ENCODE measurements around the gene SERPINA6.
"Not testable (repeated sequence)": the region's sequence is repeated elsewhere in the genome, so short reads cannot be mapped to it uniquely, and the experiment has no call there.

SERPINA6 gene

DNA sequence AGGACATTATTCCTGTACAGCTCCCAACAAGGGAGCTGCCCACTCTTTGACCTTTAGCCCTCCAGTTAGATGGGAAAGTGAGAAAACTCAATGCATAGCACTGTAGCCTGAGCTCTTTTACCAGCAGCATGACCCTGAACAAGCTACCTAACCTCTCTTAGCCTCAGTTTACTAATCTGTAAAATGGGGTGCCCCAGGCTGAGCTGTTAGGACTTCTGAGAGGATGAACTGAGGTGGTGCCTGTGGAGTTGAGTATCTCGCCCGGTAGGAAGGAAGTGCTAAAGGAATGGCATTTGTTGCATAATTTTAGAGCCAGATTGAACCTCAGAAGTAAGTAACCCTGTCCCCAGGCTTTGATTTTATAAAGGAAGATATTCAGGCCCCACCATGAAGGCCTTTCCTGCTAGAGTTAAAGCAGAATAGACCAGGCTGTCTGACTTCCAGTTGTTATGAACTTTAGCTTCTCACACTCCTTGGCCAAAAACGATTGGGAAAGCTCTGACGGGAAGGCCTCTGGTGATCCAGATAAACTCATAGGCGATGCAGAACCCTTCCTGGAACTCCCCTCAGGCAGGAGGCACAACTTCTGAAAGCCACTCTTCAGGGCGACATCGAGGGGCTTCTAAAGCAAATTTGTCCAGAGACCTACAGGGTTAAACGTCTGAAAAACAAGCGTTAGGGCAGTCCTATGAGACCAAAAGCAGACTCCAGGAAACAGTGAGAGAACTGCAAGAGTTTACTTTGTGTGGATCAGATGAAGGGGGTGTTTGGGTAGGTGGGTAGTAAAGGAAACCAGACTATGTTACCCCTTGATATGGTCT is 27.6 kb downstream of the SERPINA6 start:
- DNase-seq (ENCODE audit: insufficient read length, low spot score) (no peak), FAIRE-seq (no peak)

DNA sequence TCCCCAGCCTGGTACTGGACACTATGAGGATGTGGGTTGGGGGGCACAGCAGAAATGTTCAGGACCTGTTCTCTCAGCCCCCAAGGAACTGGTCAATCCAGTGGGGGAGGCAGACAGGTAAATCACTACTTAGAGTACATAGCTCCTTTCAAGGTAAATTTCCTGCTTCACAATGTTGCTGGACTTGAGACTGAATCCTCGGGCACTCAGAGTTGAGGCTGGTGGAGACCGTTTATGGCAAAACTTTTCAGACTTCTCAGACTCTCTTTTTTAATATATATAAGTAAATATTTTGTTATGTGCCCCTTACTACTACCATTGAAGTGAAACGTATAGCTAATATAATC is 29.6 kb downstream of the SERPINA6 start:
- no peak for DNase-seq (ENCODE audit: insufficient read length, low spot score)
- no peak for FAIRE-seq

DNA sequence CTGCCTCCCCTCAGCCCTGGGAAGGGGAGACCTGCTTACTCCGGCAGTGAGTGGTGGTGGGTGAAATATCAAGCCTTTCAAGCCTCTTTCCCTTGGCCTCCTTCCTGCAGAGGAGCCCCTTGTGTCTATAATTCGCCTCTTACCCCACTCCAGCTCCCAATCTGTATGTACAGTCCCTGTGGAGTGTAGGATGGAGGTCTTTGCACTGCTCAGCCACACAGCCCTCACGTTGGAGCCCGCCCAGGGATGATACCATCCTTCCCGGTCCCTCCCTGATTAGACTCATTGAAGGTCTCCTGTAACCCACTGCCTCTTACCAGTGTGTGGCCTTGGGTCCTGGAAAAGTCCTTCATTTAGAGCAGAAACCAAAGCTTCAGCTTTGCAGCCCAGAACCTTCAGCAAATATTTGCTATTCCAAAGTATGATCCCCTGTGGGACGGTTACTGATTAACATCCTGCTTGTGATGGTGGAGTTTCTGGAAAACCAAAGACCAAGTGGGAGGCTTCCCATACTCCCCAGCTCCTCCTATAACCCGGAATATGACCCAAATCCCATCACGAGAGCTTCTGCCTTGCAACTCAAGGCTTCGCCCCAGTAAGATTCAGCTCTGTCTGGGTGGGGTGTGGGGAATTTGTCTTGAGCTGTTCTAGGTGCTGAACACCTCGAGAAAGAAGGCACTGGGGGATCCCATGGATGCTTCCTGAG is 30.1 kb downstream of the SERPINA6 start, which contains the start of gene SERPINA10:
Gene SERPINA10, minus strand, starts transcription at position 397 of the 706 bp plus-strand sequence. CDS start 2,675 bp downstream, outside the sequence.
- DNase-seq (ENCODE audit: insufficient read length, low spot score) (no peak), FAIRE-seq (no peak)

DNA sequence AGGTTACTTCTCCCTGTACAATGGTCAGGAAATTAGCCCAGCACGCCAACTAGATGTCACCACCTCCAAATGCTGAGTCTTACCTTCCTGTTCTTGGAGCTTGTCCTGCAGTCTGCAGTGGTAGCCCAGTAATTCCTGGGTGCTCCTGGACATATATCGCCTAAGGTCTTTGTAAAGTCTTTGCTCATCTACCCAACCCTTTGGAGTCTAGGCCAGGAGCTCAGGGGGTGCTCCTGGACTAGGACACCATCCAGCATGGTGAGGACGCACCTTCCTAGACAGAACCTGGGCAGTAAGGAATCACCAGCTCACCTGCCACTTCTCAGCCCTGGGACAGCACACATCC is 30.6 kb downstream of the SERPINA6 start:
- FAIRE-seq (no peak), DNase-seq (ENCODE audit: insufficient read length, low spot score) (no peak)

DNA sequence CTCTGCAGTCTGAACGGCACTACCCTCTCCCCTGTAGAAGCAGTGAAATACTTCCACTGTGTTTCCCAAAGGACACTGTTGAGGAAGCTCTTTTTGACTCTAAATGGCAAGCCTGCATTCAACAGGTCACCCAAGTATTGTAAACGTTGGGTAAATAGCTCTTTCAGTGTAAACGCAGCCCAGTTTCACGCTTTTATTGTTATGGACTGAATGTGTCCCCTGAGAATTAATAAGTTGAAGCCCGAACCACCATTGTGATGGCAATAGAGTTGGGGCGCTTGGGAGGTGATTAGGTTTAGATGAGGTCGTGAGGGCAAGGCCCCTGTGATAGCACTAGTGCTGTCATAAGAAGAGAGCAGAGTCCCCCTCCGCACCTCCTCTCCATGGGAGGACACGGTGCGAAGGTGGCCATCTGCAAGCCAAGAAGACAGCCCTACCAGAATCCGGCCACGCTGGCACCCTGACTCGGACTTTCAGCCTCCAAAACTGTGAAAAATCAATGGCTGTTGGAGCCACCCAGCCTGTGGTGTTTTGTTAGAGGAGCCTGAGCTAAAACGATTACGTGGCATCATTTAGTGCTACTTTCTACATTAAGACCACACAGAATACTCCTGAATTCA is 31.1 kb downstream of the SERPINA6 start:
- no peak for DNase-seq (ENCODE audit: insufficient read length, low spot score)
- no peak for FAIRE-seq

DNA sequence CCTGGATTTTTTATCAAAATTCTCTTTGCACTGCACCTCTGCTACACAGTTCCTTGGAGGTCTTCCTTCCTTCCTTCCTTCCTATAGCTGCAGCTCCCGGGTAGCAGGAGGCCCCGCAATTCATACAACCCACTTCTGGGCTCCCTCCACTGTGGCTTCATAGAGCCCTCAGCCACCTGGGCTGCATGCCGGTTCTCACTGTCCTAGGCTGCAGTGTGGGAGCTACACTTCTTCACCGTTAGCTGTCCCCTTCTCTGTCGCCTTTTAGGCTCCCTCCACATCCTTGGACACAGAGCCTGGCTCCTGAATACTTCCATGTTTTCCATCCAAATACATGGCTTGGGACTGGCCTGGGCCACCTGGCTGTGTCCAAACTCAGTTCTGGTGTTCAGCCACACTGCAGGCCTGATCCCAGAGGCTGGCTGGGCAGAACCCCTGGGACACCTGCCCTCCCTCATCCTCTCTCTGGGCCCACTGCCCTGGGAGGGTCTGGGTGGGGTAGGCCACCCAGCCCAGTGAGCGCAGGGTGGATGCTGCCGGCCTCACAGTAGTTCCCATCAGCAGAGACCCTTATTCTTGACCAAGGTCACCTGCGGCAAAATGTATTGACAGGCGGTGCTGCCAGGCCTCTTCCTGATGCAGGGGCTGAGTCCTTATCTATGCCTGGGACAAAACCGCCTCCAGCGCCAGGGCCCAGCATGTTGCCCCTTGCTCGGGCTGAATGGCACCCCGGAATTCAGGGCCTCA is 31.8 kb downstream of the SERPINA6 start:
- FAIRE-seq (no peak), DNase-seq (ENCODE audit: insufficient read length, low spot score) (no peak)

DNA sequence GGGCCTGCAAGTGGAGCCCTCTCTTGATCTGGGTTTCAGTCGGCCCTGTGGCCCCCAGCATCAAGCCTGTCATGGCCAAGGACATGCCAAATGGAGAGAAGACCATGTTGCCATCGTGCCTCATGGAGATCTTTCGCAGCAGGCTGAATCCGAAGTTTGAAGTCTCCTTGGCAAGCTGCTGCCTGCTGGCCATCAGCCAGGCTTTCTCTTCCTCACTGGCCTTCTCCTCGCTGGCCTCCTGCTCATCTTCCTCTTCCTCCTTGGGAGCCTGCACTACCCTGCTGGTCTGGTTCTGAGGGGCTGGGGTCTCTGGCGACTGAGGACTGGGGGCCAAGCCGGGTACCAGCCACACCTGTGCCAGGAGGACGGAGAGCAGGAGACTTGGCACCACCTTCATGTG is 32.9 kb downstream of the SERPINA6 start:
- no peak for DNase-seq (ENCODE audit: insufficient read length, low spot score)
- FAIRE-seq: no peak

DNA sequence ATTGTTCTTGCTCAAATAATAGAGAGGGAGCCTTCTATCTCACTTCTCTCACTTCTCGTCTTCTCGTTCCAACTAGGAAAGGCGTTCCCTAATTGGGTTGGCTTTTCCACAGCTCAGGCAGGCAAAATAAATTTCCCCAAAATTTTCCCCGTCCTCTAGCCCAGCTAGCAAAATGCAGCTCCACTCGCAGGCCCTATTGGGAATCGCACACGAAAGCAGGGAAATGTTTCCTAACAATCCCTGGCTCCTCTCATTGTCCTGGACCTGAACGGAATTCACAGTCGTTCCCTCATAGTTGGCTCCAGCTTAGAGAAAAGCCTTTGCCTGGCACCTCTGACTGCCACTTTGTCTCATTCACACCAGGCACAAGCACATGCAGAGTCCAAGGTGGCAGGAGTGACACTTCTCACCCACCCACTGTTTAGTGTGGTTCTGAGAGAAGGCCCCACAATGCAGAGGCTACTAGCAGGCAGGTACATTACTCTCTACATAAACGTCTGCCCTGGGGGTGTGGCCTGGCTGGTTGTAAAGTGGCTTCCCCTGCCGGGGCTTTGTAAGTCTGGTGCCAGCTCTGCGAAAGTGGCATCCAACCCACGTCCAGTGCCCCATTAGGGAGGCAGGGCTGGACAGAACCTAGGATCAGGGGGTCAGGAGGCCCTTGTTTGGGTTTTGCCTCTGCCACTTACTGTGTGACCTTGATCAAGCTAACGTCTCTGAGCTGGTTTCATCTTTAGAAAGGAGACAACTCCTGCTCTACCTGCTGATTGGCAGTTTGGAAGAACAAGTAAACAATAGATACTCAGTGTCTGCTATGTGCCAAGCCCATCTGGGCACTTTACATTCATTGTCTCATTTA is 34.3 kb downstream of the SERPINA6 start:
- FAIRE-seq (no peak), DNase-seq (ENCODE audit: insufficient read length, low spot score) (no peak)

DNA sequence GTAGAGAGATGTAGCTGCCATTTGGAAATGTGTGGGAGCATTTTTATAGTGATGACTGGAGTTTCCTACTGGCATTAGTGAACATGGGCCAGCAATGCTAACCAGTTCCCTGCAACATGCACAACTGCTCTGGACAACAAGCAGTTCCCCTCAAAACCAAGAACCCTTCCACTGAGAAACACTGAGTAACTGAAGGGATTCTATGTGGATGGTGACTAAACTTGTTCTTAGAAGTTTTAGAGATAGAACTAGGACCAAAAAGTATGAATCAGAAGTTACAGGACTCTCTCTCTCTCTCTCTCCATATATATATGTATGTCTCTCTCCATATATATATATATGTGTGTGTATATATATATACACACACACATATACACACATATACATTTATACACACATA is 38.0 kb downstream of the SERPINA6 start:
- FAIRE-seq: no peak
- no peak for DNase-seq (ENCODE audit: insufficient read length, low spot score)

DNA sequence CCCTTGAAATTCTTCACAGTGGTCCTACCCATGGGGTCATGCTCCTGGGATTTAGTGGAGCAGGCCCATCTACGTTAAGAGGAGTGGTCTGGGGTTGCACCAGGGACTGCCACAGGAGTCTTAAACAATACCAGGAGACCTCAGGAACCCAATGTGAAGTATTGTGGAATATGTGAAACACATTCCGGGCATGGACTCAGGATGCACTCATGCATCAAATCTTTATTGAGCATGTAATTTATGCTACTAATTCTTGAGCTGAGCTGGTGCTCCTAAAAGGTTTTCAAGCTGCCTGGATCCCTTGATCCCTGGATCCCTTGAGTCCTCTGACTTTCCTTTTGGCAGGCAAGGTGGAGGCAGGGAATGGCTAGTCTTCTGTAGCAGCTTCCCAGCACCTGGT is 38.9 kb downstream of the SERPINA6 start:
- FAIRE-seq: no peak
- DNase-seq (ENCODE audit: insufficient read length, low spot score): no peak

DNA sequence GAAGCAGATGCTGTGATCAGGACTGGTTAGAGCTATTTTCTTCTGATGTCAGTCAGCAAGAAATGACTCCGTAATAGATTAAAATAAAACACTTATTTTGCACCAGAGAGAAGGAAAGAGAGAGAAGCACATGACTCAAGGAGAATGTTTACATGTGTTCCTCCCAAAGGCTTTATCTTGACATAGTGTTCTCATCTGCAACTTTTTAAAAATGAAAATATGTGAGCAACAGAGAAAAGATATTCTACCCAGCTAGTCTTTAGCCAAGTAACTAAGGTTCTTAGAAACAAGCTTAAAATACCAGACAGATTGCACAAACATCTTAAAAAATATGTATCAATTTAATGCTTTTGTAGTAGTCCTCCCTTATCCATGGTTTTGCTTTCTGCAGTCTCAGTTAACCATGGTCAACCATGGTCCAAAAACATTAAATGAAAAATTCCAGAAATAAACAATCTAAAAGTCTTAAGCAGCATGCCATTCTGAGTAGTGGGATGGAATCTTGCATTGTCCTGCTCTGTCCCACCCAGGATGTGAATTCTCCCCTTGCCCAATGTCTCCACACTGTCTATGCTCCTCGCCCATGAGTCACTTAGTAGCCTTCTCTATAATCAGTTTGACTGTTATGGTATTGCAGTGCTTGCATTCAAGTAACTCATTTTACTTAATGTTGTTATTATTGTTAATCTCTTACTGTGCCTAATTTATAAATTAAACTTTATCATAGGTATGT is 40.0 kb downstream of the SERPINA6 start:
- DNase-seq (ENCODE audit: insufficient read length, low spot score) (no peak), FAIRE-seq (no peak)

DNA sequence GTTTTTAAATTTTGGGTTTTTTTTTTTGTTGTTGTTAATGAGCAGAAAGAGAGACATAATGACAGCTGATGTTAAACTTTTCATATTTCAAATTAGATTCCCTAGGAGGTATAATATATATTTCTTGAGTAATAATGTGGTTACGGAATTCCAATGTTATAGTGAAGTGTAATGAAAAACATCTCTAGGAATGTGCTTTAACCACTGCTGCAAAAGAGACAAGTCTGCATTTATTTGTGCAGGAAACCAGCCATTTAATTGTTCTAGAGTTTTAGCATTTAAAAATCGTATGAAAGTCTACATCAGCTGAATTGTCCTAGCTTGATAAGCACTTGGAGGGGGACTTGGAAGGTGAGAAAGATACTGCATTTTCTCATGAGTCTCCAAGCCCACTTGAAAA is 44.4 kb downstream of the SERPINA6 start:
- FAIRE-seq (no peak), DNase-seq (ENCODE audit: insufficient read length, low spot score) (no peak)

DNA sequence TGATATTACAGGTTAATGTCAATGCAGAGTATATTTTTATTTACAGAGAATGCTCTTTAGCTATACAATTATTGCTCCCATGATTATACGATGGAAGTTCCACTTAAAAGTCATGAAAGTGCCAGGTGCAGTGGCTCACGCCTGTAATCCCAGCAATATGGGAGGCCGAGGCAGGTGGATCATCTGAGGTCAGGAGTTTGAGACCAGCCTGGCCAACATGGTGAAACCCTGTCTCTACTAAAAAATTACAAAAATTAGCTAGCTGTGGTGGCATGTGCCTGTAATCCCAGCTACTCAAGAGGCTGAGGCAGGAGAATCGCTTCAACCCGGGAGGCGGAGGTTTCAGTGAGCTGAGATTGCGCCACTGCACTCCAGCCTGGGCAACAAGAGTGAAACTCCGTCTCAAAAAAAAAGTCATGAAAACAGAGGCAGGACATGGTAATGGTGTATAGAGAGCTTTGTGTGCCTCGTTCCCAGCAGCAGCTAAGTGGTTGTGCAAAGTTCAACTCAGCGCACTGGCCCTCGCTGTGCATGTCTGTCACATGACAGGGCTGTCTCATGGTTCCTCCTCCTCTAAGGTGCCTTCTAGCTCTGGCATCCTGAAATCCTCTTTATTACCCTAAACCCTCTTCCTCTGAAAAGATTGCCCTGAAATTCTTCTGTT is 46.1 kb downstream of the SERPINA6 start:
- FAIRE-seq; DNase-seq (ENCODE audit: insufficient read length, low spot score): not testable (repeated sequence)

DNA sequence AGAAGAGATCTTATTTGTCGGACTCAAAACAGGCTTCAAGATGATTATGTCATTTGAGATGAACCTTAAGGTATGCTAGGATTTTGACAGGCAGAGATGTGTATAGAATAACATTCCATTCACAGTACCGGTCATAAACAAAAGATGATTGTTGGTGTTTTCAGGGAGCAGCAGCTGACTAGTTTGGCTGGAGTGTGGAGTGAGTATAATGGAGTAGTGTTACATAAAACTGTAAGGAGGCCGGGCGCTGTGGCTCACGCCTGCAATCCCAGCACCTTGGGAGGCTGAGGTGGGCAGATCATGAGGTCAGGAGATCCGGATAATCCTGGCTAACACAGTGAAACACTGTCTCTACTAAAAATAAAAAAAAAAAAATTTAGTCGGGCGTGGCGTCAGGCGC is 54.0 kb downstream of the SERPINA6 start:
- DNase-seq (ENCODE audit: insufficient read length, low spot score) (no peak), FAIRE-seq (no peak)

DNA sequence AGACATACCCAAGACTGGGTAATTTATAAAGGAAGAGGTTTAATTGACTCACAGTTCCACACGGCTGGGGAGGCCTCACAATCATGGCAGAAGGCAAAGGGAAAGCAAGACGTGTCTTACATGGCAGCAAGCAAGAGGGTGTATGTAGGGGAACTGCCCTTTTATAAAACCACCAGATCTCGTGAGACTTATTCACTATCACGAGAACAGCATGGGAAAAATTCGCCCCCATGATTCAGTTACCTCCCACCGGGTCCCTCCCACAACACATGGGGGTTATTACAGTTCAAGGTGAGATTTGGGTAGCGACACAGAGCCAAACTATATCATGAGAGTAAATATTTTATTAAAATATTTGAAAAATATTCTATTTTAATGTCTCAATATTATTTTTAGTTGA is 54.6 kb downstream of the SERPINA6 start:
- FAIRE-seq; DNase-seq (ENCODE audit: insufficient read length, low spot score): not testable (repeated sequence)

DNA sequence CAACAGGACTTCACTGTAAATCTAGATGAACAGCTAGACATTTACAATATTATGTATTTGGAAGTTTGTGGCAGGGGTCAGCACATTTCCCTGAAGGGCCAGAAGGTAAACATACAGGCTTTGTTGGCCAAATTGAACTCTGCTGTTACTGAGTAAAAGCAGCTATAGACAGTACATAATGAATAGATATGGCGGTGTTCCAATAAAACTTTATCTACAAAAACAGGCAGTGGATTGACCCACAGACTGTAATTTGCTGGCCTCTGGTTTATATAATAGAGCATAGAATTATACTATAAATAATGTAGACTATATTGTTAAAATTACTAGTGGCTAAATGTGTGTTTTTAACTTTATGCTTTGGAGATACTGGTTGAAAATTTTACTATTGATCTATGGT is 55.8 kb downstream of the SERPINA6 start:
- no peak for FAIRE-seq
- no peak for DNase-seq (ENCODE audit: insufficient read length, low spot score)

DNA sequence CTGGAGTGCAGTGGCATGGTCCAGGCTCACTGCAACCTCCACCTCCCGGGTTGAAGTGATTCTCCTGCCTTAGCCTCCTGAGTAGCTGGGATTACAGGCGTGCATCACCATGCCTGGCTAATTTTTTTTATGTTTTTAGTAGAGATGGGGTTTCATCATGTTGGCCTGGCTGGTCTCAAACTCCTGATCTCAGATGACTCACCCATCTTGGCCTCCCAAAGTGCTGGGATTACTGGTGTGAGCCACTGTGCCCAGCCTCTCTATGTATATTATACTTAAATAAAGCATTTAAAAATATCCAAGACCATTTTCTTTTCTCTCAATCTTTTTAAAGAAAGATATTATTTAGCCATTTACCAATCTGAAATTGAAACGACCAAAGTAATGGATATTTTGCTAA is 58.9 kb downstream of the SERPINA6 start:
- not testable (repeated sequence) for FAIRE-seq; DNase-seq (ENCODE audit: insufficient read length, low spot score)

Measured in HTR-8/SVneo (cell line).